Measurements from ENCODE around the gene HSD17B7.
"Not testable (repeated sequence)": the region's sequence is repeated elsewhere in the genome, so short reads cannot be mapped to it uniquely, and the experiment has no call there.

Gene HSD17B7

DNA sequence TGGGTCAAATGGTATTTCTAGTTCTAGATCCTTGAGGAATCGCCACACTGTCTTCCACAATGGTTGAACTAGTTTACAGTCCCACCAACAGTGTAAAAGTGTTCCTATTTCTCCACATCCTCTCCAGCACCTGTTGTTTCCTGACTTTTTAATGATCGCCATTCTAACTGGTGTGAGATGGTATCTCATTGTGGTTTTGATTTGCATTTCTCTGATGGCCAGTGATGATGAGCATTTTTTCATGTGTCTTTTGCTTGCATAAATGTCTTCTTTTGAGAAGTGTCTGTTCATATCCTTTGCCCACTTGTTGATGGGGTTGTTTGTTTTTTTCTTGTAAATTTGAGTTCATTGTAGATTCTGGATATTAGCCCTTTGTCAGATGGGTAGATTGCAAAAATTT, 17.0 kb downstream of the HSD17B7 start:
- not testable (repeated sequence) for DNase-seq (ENCODE audit: low spot score)

DNA sequence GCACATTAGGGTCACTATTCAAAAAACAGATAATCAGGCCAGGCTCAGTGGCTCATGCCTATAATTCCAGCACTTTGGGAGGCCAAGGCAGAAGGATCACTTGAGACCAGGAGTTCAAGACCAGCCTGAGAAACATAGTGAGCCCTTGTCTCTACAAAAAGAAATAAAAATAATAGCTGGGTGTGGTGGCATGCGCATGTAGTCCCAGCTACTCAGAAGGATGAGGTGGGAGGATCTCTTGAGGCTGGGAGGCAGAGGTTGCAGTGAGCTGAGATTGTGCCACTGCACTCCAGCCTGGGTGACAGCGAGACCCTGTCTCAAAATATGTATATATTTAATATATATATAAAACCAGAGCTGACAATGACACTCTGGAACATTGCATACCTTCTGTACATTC, 21.9 kb downstream of the HSD17B7 start:
- not testable (repeated sequence) for DNase-seq (ENCODE audit: low spot score)

DNA sequence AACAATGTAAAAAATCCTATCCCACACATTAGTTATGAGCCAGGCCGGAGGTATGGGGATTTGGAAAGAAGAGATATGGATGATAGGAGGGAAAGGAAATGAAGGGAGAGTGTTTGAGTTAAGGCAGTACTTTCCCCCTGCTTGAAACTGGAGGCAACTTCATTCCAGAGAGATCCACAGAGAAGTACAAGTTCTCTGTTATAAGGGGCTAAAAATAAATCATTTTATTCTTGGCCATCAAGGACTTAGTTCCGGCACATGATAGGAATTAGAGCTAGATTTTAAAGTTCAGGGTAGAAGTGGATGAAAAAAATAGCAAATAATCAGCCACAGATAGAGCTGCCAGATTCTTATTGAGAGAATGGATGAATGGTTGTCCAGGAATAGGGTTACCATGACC, 27.6 kb downstream of the HSD17B7 start:
- DNase-seq (ENCODE audit: low spot score) = not testable (repeated sequence)

DNA sequence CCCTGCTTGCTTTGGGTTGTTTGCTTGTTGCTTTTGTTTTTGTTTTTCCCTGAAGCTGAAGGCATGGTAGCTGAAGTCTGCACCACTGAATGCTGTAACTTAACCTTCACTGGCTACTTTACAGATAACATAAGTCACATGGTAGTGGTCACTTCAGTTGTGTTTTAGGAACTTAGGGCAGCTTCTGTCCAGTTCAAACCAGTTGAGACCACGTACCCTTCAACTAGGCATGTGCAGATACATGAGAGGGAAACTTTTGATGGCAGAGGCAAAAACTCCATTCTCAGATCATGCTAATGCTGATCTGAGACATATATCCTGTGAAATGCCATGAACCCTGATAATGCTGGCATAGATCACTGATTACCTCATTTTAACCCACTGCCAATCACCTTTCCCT, 28.2 kb downstream of the HSD17B7 start:
- not testable (repeated sequence) for DNase-seq (ENCODE audit: low spot score)

DNA sequence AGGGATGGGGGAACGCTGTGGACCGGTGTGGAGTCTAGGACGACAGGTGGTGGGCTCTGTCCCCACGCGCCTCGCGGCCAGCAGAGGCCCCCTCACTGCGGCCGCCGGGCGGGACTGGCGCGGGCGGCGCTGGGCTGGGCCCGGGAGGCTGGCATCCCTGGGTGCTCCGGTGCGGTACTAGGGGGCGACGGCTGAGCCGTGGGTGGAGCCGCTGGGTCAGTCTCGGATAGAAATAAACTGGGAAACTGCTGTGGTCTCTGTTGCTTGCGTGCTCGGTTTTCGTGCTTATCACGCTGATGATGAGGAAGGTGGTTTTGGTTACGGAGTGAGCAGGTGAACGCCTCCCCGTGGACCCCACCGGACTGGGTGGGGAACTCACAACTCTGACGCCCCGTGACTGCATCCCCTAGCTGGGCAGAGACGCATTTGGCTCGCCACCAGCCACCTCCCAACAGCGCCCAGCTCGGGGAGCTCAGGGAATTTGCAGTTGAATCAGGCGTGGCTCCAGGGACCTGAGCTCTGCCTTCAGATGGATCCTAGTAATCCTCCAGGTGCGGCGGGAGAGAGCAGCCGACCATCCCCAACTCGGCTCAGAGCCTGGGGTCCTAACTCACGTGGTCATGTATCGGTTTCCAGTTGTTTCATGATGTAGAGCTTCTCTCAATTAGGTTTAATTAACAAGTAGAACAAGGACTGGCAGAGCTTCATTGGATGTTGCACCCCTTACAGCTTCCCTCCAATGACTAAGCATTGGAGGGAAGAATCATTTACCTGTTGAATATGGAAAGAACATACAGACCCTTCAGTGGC, 32.1 kb downstream of the HSD17B7 start:
- DNase-seq (ENCODE audit: low spot score) = no peak

DNA sequence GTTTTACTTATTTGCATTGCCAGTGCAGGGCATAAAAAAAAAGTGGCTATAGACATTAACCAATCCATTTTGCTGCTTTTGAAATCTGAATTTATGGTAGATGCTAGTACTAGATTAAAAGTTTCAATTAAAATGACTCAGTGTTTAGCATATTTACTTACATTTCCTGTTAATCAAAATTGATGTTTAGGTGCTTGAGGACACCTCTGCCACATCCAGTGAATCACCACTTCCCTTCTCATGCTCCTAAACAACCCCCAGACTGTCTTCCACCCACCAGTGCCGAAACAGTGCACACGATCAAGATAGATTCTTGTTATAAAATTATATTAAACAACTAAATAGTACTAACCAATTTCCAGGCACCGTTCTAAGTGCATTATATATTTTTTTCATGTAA, 32.7 kb downstream of the HSD17B7 start:
- DNase-seq (ENCODE audit: low spot score) = no peak

DNA sequence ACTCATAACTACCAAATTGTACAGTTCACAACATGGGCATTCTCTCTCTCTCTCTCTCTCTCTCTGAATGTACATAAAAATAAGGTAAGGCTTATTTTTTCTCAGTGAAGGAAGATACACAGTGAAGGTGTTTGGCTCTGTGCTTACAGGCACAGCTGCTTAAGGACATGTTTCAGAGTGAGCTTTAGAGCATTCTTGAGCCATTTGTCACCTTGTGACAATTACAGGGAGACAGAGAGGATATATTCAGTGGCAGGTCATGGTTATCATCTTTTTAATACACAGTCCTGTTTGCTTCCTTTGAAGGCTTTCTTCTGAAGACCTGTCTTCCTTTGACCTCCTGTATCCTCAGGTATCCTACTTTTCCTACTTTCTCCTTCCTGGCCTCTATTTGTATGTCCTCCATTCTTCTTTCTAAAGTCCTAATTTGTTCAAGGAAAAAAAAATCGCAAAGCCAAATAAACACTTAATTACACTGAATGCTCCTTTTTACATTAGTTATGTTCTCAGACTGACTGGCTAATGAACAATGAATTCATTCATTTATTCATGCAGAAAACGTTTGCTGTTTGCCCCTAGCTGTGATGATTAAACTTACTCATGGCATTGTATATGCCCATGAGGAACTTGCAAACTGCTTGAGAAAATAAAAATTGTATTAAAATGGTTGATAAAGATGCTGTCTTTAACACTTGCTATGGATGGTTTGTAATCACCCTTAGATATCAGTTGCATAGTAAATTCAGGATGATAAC, 33.4 kb downstream of the HSD17B7 start:
- DNase-seq (ENCODE audit: low spot score) = no peak

DNA sequence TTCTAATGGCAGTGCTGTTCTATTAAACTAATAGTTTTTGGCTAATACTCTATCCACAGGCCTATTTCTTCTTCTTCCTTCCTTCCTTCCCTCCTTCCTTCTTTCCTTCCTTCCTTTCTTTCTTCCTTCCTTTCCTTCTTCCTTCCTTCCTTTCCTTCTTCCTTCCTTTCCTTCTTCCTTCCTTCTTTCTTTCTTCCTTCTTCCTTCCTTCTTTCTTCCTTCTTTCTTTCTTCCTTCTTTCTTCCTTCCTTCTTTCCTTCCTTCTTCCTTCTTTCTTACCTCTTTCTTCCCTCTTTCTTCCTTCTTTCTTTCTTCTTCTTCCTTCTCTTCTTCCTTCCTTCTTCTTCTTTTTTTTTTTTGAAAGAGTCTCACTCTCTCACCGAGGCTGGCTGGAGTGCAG, 38.8 kb downstream of the HSD17B7 start:
- DNase-seq (ENCODE audit: low spot score) = no peak

DNA sequence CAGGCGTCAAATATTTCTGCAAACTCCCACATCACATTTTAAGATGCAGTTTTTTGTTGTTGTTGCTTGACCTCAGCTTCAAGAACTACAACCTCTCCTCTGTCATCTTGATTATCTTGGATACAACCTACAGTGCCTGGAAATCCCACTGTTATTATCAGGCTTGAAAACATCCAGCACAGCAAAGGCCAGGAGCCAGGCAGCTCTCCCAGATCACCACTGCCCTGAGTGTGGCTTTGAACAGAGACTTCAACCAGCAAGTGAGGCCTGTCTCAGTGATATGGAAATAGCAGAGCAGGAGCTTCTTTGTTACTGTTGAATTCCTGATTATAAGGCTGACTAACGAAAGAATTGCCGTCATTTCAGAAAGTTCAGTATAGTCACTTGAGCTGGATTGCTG, 42.0 kb downstream of the HSD17B7 start:
- DNase-seq (ENCODE audit: low spot score) = no peak

DNA sequence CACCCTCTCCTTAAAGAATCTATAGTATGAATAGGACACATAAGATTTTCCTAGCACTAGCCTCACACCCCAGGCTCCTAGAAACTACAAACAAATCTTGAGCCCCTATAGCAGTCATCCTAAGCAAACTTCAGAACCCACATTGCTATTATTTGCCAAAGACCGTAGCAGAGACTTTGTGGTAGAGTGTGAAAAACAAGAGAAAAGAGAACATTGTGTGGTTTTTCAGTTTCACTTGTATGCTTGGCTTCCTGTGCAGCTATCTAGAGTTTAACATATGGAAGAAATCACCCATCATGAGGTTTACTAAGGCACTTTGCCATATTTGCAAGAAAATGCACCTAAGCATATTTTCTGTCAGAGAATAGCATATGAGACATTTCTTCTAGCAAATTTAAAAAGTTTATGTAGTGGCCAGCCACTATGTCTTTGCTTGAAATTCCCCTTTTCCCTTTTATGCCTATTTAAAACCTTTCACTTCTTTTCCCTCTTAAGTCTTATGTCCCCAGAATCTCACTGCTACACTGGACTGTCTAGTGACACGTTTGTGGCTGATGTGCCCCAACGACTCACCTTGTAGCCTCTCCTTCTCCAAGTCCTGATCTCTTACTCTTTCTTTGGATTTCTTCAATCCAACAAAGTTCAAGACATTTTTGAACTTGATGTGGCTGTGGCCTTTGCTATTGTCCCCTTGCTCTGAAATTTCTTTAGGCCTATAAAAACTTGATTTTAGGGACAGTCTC, 44.8 kb downstream of the HSD17B7 start:
- DNase-seq (ENCODE audit: low spot score) = no peak

DNA sequence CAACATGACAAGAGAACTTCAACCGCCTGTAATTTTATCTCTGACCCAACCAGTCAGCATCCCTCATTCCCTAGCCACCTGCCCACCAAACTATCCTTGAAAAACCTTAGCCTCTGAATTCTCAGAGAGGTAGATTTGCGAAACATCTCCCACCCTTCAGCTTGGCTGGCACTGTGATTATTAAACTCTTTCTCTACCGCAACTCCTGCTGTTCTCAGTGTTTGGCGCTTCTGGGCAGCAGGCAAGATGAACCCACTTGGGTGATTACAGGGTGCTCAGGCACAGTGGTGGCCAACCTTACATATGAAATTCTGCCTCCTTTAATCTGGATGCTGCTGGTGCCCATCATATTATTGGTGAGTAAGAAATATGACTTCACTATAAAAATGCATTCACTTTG, 48.4 kb downstream of the HSD17B7 start:
- DNase-seq (ENCODE audit: low spot score) = no peak

DNA sequence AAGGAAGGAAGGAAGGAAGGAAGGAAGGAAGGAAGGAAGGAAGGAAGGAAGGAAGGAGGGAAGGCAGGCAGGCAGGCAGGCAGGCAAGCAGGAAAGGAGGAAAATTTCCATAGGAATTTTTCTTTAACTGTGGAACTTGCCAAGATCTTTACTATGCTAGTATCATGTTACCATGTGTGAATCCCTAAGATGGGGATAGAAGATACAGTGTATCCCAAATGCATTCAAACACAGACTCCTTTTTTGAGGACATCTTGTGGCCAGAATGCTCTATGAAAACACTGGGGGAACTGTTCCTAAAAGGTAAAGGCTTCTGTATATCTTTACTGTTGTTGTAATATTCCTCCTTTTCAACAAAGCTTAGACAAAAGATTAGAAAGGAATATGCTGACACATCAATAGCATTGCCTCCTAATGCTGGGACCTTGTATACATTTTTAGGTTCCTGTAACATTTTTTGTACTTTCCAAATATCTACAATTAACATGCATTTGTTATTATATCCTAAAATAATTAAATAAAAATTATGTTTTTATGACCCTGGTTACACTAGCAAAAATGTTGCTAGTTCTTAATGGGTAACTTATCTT, 49.8 kb downstream of the HSD17B7 start:
- DNase-seq (ENCODE audit: low spot score) = no peak

DNA sequence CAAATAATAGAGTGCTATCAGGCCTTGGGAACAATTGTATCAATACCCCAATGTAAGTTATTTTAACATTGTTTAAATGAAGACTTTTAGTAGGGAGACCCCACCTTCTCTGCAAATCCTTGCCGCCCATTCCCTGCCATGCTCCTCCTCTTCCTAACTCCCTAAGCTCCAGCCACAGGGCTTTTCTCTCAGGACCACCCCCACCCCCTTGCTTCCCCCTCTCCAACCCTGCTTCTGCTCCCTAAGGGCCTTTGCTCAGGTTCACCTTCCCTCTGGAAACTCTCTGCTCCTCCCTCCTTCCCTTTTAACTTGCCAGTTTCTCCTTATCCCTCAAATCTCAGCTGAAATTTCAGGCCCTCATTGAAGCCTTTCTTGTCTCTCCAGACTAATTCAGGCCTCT, 53.7 kb downstream of the HSD17B7 start:
- DNase-seq (ENCODE audit: low spot score) = no peak

DNA sequence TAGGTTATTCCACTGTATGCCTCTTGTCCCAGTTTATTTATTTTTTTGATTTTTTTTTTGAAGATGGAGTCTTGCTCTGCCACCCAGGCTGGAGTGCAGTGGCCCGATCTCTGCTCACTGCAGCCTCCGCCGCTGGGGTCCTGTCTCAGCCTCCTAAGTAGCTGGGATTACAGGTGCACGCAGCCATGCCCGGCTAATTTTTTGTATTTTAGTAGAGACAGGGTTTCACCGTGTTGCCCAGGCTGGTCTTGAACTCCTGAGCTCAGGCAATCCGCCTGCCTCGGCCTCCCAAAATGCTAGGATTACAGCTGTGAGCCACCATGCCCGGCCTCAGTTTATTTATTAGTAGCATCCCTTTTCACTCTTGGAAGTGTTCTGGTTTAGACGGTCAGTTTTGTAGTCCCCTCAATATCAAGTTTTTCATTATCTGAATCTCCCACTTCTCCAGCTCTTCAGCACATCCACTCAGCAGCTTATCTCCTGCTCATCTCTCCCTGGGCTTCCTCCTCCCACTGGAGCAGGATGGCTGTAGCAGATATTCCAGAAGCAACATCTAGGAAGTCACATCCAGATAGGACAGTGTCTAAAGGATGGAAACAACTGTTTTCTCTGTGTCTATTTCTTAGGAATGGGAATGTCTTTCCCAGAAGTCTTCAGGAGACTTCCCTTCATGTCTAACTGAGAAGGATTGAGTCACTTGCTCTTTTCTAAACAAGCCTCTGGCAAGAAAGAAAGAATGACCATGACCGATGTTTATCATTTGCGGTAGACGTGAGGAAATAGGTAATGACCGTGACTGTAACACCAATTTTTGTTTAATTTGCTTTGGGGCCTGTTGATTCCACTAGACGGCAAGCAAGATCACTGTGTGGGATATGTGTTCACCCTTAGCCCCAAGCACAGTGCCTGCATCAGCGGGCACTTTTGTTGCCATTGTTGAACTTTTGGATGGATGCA, 56.0 kb downstream of the HSD17B7 start:
- DNase-seq (ENCODE audit: low spot score) = no peak

DNA sequence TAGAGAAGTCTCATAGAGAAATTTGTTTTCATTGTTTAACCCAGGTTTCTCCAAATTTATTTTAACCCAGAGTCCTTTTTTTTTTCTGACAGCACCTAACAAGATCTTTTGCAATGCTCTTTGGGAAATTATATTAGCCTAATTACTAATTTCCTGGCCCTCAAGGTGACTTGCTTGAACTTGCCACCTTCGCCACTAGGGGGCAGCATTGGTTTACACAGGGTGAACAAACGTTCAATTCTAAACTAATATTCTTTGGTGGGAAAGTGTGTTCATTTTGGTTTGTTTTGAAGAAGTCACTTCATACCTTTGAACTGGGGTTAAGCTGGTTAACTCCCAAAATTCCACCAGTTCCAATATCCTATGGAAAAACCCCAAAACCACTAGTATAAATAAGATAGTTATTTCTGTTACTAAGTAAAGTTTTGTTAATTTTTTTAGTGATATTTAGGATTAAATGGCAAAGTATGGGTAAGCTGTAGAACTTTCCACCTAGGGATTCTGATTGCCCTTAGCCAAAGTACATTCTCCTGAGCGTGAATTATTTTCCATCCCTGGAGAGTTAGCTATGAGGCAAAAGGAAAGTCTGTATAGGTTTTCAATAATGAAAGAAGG, 57.4 kb downstream of the HSD17B7 start:
- peak; percentile 77 for DNase-seq (ENCODE audit: low spot score)

DNA sequence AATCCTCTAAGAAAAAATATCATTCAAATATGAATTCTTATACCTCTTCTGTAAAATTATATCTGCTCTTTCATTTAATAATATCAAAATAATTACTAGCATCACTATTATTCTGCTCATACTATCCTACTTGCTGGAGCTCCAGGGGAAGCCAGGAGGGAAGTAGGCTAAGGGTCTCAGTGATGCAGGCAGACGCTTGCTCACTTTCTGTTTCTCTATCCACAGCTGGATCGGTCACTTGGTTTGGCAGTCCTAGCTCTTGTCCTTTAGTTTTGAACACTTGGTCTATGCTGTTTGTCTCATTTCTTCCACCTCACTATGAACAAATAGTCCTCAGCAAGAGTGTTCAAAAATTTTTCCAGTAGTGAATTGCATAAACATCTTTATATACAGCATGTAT, 59.2 kb downstream of the HSD17B7 start:
- DNase-seq (ENCODE audit: low spot score) = no peak

DNA sequence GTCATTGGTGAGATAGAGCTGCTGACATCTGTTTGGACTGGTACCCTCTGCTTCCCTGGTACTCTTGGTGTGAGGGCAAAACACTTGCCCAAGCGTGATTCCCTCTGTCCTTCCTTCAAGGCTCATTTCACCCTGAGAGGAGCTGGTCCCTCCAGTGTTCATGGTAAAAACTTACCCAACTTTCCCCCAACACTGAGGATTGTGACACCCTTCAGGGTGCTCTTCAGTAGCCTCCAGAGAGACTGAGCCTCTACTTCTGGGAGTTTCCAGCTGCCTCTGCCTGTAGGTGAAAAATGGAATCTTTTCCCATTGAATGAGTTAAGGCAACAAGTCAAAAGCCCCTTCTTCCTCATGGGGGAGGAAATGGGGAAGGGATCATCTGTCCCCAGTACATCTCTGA, 60.8 kb downstream of the HSD17B7 start:
- no peak for DNase-seq (ENCODE audit: low spot score)

DNA sequence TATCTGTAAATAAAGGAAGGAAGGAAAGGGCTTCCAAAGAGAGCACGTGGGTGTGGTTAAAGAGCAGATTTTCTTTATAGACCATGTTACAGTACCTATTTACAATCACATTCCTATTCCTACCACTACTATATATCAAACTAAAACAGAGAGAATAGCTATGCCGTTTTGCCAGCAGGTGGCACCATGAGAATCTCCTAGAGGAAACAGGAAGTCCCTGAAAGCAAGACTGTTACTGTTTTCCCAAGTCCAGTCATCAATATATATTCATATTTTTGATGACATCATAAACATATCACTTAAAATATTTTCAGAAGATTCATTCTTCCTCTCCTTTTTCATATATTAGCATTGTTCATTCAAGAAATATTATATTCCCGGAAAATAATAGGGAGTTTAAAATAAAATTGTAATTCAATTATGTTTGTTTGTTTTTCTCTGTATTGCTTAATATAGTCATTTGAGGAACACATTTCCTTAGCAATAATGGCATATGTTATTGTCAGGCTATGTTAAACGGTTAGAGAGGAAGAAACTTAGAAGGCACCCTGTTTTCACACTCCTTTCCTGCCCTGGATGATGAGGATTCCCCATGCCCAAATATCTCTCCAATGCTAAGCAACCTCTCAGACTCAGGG, 63.9 kb downstream of the HSD17B7 start:
- peak; percentile 28 for DNase-seq (ENCODE audit: low spot score)

DNA sequence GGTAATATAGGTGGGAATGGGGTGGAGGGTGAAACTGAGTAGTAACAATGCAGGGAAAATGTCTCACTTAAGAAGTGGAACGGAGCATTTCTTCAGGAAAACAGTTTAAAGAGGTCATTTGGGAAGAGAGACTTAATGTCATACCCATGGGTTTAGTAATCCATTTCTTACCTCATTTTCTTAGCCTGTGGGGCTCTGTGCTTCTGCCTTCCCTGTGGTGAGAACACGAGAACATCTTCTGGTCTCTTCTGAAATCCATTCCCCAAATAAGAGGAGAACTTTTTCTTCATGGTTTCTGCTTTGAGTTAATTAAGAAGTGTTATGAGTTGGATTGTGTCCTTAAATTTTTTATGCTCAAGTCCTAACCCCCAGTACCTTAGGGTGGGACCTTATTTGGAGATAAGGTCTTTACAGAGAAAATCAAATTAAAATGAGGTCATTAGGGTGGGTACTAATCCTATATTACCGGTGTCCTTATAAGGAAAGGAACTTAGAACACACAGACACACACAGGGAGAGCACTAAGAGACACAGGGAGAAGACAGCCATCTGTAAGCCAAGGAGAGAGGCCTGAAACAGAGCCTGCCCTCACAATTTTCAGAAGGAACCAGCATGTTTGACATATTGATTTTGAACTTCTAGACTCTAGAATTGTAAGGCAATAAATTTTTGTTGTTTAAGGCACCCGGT, 65.1 kb downstream of the HSD17B7 start:
- no peak for DNase-seq (ENCODE audit: low spot score)

DNA sequence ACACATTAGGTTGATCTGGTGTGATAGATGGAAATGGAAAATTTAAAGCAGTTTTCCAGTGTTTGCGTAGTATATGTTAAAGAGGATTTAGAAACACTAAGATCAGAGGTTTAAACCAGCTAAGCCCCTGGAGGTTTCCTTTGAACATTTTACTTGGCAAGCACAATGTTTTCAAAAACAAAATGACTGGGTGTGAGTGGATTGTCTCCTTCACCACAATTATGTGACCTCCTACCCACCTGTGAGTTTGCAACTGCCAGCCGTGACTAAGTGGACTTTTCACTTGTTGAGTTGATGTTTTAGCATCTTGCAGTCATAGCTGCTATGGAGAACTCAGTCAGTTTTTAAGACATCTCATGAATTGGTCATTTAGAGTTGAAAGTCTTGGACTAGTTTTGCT, 65.8 kb downstream of the HSD17B7 start:
- DNase-seq (ENCODE audit: low spot score) = no peak
